Measurements from ENCODE around the gene TMEM100. TPM values are rescaled to one million over a fixed set of nuclear protein-coding genes. Genes with fewer than 3 reads are reported as not detected.

The TMEM100 gene
- total RNA-seq, 6 experiments from 2014 or later: 0.18 to 0.26 TPM; not detected in 4

DNA sequence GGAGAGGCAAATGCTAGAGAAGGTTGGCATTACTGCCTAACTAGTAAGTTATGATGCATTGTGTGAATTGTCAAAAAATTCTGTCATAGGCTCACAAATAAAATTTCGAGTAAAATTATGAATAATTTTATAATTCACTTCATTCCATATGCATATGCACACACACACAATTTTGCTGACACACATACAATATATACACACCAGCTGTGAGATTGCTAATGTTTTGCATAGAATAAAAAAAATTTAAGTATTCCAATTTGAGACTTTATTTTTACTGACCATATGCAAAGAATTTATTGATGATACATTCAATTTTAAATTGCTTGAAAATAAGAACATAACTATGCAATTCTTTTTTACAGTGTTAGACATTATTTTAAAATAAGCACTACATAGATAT is 6.8 kb upstream of the TMEM100 start:
- H3K27ac Mint-ChIP-seq: no peak overlapping the region
- no peaks in the 10 kb centered on the region for H3K36me3 Mint-ChIP-seq (ENCODE audit: low read depth)
- H3K27me3 Mint-ChIP-seq (ENCODE audit: insufficient read depth): peaks cover 7% of the 10 kb centered on the region; the same call in 1 of the 2 replicates
- H3K9me3 Mint-ChIP-seq: no peaks in the 10 kb centered on the region
- H3K4me1 Mint-ChIP-seq (ENCODE audit: low read depth): peaks cover 85% of the 10 kb centered on the region
- TF ChIP-seq, protein P1, sequence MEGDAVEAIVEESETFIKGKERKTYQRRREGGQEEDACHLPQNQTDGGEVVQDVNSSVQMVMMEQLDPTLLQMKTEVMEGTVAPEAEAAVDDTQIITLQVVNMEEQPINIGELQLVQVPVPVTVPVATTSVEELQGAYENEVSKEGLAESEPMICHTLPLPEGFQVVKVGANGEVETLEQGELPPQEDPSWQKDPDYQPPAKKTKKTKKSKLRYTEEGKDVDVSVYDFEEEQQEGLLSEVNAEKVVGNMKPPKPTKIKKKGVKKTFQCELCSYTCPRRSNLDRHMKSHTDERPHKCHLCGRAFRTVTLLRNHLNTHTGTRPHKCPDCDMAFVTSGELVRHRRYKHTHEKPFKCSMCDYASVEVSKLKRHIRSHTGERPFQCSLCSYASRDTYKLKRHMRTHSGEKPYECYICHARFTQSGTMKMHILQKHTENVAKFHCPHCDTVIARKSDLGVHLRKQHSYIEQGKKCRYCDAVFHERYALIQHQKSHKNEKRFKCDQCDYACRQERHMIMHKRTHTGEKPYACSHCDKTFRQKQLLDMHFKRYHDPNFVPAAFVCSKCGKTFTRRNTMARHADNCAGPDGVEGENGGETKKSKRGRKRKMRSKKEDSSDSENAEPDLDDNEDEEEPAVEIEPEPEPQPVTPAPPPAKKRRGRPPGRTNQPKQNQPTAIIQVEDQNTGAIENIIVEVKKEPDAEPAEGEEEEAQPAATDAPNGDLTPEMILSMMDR (IDR thresholded peaks at IDR 0.05): no peak
- H3K4me3 Mint-ChIP-seq: no peak overlapping the region
- no peak for DNase-seq

DNA sequence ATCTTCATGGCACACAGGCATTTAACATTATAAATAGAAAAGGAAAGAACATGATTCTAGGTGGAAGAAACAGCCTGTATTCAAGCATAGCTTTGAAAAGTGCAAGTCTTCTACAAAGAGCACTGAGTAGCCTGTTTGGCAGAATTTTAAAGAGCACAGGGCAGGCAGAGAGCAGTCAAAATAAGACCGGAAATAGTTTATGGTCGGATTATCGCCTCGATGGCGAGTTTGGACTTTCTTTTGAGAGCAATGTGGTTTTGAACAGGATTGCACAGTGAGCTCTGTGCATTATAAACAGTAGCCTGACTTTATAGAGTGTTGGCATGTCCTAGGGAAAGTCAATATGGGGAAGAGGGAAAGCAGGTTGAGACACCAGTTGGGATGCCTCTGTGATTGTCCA is 6.2 kb upstream of the TMEM100 start:
- Mint-ChIP-seq H3K9me3 (no peaks in the 10 kb centered on the region), H3K27me3 (ENCODE audit: insufficient read depth) (peaks cover 7% of the 10 kb centered on the region; the same call in 1 of the 2 replicates), H3K27ac (peak overlapping the region; percentile 5; the same call in 1 of the 2 replicates), H3K4me3 (peak overlapping the region; percentile 1), H3K4me1 (ENCODE audit: low read depth) (peaks cover 78% of the 10 kb centered on the region), H3K36me3 (ENCODE audit: low read depth) (no peaks in the 10 kb centered on the region)
- TF ChIP-seq, protein P1 (IDR thresholded peaks at IDR 0.05): no peak
- no peak for DNase-seq

DNA sequence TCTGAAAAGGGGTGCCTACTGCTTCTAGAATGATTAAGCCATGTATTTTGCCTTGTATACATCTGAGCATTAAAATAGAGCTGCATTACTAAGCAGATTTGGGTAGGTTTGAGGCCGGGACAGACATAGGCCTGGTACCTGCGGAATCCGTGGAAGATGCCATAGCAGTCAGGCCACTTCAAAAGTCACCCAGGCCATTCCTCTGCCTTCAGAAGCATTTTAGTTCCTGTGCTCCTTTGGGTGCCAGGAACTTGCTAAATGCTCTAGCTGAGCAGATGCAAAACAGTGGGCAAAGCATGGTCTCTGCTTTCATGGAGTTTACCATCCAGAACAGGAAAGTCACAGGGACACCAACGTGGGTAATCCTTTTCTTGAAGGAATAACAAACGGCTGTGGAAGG is 5.7 kb upstream of the TMEM100 start:
- Mint-ChIP-seq H3K27me3 (ENCODE audit: insufficient read depth) (peaks cover 7% of the 10 kb centered on the region; the same call in 1 of the 2 replicates), H3K4me1 (ENCODE audit: low read depth) (peaks cover 75% of the 10 kb centered on the region), H3K27ac (peak overlapping the region; percentile 5; the same call in 1 of the 2 replicates), H3K9me3 (no peaks in the 10 kb centered on the region), H3K36me3 (ENCODE audit: low read depth) (no peaks in the 10 kb centered on the region), H3K4me3 (peak overlapping the region; percentile 1; the same call in 1 of the 2 replicates)
- TF ChIP-seq, protein P1 (IDR thresholded peaks at IDR 0.05): no peak
- no peak for DNase-seq

DNA sequence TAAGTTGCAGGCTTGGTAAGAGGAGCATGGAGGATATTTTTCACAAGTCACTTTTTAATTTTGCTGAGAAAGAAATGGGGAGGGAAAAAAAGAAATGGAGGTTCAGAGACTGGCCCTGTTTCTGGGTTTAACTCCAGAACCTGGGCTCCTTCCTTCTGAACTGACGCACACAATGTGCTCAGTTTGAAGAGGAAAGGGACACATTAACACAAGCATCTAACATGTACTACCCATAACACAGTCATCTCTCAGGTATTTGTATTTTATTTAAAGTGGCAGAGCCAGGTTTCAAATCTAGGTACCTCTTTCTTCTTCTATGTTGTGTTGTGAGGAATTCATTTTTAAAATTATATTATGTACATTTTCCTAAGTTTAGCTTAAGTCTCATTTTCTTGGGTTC is 5.3 kb upstream of the TMEM100 start:
- Mint-ChIP-seq H3K4me1 (ENCODE audit: low read depth) (peaks cover 76% of the 10 kb centered on the region), H3K36me3 (ENCODE audit: low read depth) (no peaks in the 10 kb centered on the region), H3K27me3 (ENCODE audit: insufficient read depth) (peaks cover 7% of the 10 kb centered on the region; the same call in 1 of the 2 replicates), H3K9me3 (no peaks in the 10 kb centered on the region), H3K27ac (peak overlapping the region; percentile 5; the same call in 1 of the 2 replicates), H3K4me3 (peak overlapping the region; percentile 6; the same call in 1 of the 2 replicates)
- DNase-seq: no peak
- TF ChIP-seq, protein P1 (IDR thresholded peaks at IDR 0.05): no peak

DNA sequence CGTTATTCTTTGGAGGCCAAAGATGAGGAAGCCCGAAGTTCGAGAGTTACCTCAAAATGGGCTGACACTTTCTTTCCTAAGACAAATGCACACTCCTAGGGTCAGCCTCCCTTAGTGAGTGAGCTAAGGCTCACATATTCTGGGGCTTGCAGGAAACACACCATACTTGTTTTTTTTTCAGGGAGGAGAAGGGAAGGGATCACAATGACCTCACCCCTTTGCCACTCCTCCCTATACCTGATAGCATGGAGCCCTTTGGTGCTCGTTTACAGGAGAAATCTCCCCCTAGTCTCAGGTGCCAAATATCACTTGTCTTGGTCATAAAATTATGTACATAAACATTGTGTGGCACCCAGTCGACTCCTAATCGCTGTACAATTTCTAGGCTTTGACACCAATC is 4.6 kb upstream of the TMEM100 start:
- DNase-seq: no peak
- peaks cover 76% of the 10 kb centered on the region for H3K4me1 Mint-ChIP-seq (ENCODE audit: low read depth)
- no peak overlapping the region; the same call in 1 of the 2 replicates for H3K4me3 Mint-ChIP-seq
- no peaks in the 10 kb centered on the region for H3K9me3 Mint-ChIP-seq
- TF ChIP-seq, protein P1 (IDR thresholded peaks at IDR 0.05): no peak
- no peak overlapping the region for H3K27ac Mint-ChIP-seq
- peaks cover 7% of the 10 kb centered on the region; the same call in 1 of the 2 replicates for H3K27me3 Mint-ChIP-seq (ENCODE audit: insufficient read depth)
- no peaks in the 10 kb centered on the region for H3K36me3 Mint-ChIP-seq (ENCODE audit: low read depth)
